Mesenchymal stem cell (in vitro differentiated cells and primary cell): Measurements from ENCODE around the gene AOPEP.
"Not testable (repeated sequence)": the region's sequence is repeated elsewhere in the genome, so short reads cannot be mapped to it uniquely, and the experiment has no call there.

Experiments
- DNase-seq: peaks from one replicate; pipeline ENCODE4 v3.0.0-alpha.2; 2013
- H2AFZ ChIP-seq: one replicate; pipeline ENCODE4 v1.6.1; 2013; ENCODE audit warnings: low read depth, mild to moderate bottlenecking, control low read depth, inconsistent platforms, low read length, moderate library complexity
- H2AK5ac ChIP-seq: 2 replicates; pipeline ENCODE4 v1.6.1; 2013; ENCODE audit warnings: low read length, moderate library complexity, mild to moderate bottlenecking, inconsistent platforms; ENCODE audit not compliant: severe bottlenecking
- H2BK120ac ChIP-seq: one replicate; pipeline ENCODE4 v1.6.1; 2013; ENCODE audit warnings: low read depth, mild to moderate bottlenecking, inconsistent platforms, low read length, moderate library complexity
- H2BK12ac ChIP-seq, 2 experiments: one replicate each; pipeline ENCODE4 v1.6.1; 2013; ENCODE audit warnings: inconsistent platforms in 2 of 2, low read length in 2 of 2, mild to moderate bottlenecking in 2 of 2, moderate library complexity in 2 of 2, control low read depth in 1 of 2
- H2BK15ac ChIP-seq: one replicate; pipeline ENCODE4 v1.6.1; 2013; ENCODE audit warnings: mild to moderate bottlenecking, low read depth, inconsistent platforms; ENCODE audit not compliant: poor library complexity, severe bottlenecking
- H2BK5ac ChIP-seq: 2 replicates; pipeline ENCODE4 v1.6.1; 2013; ENCODE audit warnings: low read depth, mild to moderate bottlenecking, low read length, control low read depth, inconsistent platforms; ENCODE audit not compliant: poor library complexity, severe bottlenecking
- H3K14ac ChIP-seq, 2 experiments: one replicate each; pipeline ENCODE4 v1.6.1; 2013; ENCODE audit warnings: inconsistent platforms in 2 of 2, low read length in 2 of 2, control low read depth in 1 of 2, mild to moderate bottlenecking in 1 of 2, moderate library complexity in 1 of 2
- H3K18ac ChIP-seq, 2 experiments: one replicate each; pipeline ENCODE4 v1.6.1; 2013; ENCODE audit warnings: inconsistent platforms in 2 of 2, low read length in 2 of 2, control low read depth in 1 of 2, low read depth in 1 of 2, mild to moderate bottlenecking in 1 of 2
- H3K23ac ChIP-seq, 2 experiments: one replicate each; pipeline ENCODE4 v1.6.1; 2013; ENCODE audit warnings: inconsistent platforms in 2 of 2, low read length in 2 of 2, mild to moderate bottlenecking in 2 of 2, moderate library complexity in 2 of 2, control low read depth in 1 of 2
- H3K27ac ChIP-seq: 2 replicates; pipeline ENCODE4 v1.5.1; 2013; ENCODE audit warnings: mild to moderate bottlenecking, moderate library complexity, low read length, control low read depth, inconsistent platforms; ENCODE audit not compliant: poor library complexity, severe bottlenecking
- H3K27me3 ChIP-seq, 2 experiments: 2 replicates each; pipeline versions ENCODE4 v1.6.1 to v1.7.0; 2013; ENCODE audit warnings: low read length in 2 of 2, mild to moderate bottlenecking in 2 of 2, moderate library complexity in 2 of 2, control low read depth in 1 of 2, inconsistent platforms in 1 of 2; ENCODE audit not compliant: control insufficient read depth in 1 of 2, insufficient read depth in 1 of 2
- H3K36me3 ChIP-seq, 2 experiments: 2 replicates each; pipeline versions ENCODE4 v1.6.1 to v1.7.0; 2013; ENCODE audit warnings: low read length in 2 of 2, control low read depth in 1 of 2, inconsistent platforms in 1 of 2, low read depth in 1 of 2, mild to moderate bottlenecking in 1 of 2; ENCODE audit not compliant: insufficient read depth in 2 of 2, control insufficient read depth in 1 of 2
- H3K4ac ChIP-seq, 2 experiments: one replicate each; pipeline ENCODE4 v1.6.1; 2013; ENCODE audit warnings: inconsistent platforms in 2 of 2, low read length in 2 of 2, mild to moderate bottlenecking in 2 of 2, moderate library complexity in 2 of 2, control low read depth in 1 of 2, low read depth in 1 of 2
- H3K4me1 ChIP-seq: 2 replicates; pipeline ENCODE4 v1.6.1; 2013; ENCODE audit warnings: low read depth, low read length, control low read depth; ENCODE audit not compliant: control insufficient read depth, insufficient read depth
- H3K4me2 ChIP-seq: 2 replicates; pipeline ENCODE4 v1.6.1; 2013; ENCODE audit warnings: low read length, mild to moderate bottlenecking, inconsistent platforms; ENCODE audit not compliant: poor library complexity, severe bottlenecking
- H3K4me3 ChIP-seq, 2 experiments: 2 replicates each; pipeline versions ENCODE4 v1.5.1 to v1.7.0; 2013; ENCODE audit warnings: low read length in 2 of 2, mild to moderate bottlenecking in 2 of 2, control low read depth in 1 of 2, low read depth in 1 of 2; ENCODE audit not compliant: insufficient read depth in 1 of 2
- H3K79me1 ChIP-seq: replicated peaks from 2 replicates; pipeline ENCODE4 v1.6.1; 2013; ENCODE audit warnings: mild to moderate bottlenecking, control low read depth, low read length, inconsistent platforms; ENCODE audit not compliant: poor library complexity, severe bottlenecking
- H3K9ac ChIP-seq: 2 replicates; pipeline ENCODE4 v1.7.0; 2013; ENCODE audit warnings: mild to moderate bottlenecking, low read length, moderate library complexity
- H3K9me3 ChIP-seq: 2 replicates; pipeline ENCODE4 v1.7.0; 2013; ENCODE audit warnings: mild to moderate bottlenecking, low read length; ENCODE audit not compliant: control insufficient read depth
- H4K8ac ChIP-seq: one replicate; pipeline ENCODE4 v1.6.1; 2013; ENCODE audit warnings: inconsistent platforms, mild to moderate bottlenecking, low read length, moderate library complexity
- H4K91ac ChIP-seq: one replicate; pipeline ENCODE4 v1.6.1; 2013; ENCODE audit warnings: mild to moderate bottlenecking, low read length, inconsistent platforms
- WGBS: methylation state at CpG from one replicate; pipeline ENCODE4 v1.1.7; 2013; ENCODE audit warnings: mixed read lengths; 5-methylcytosine and 5-hydroxymethylcytosine counted together

AOPEP gene

DNA sequence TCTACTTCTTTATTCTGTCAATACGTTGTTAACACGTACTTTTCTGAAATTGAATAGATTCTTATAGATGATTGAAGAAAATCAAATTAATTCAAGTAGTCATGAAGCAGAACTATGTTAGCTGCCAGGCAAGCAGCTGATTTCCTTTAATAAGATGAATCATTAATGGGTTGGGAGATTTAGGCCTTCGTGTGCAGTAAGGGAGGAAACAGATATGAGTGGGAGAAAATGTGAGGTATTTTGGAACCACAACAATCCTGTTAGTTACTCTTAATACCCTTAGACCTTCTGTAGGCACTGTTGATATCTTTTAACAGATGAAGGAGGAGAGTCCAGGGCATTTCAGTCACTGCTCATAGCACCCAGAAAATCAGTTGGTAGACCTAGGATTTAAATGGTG is 121.0 kb downstream of the AOPEP start:
- peaks cover 13% of the 10 kb centered on the region for H3K4me1 ChIP-seq
- no peaks in the 10 kb centered on the region for H3K27me3 ChIP-seq
- peak overlapping the region; percentile 4 for H2BK5ac ChIP-seq
- H3K79me1 ChIP-seq, result peaks cover 35% of the 10 kb centered on the region
- DNase-seq, result no peak
- 67% methylated on average over 3 of the region's 3 CpGs for WGBS
- no peak overlapping the region for H2BK120ac ChIP-seq
- H3K4me3 ChIP-seq, result no peak overlapping the region
- H4K8ac ChIP-seq, result no peak overlapping the region
- H2BK12ac ChIP-seq, result no peak overlapping the region
- H3K27ac ChIP-seq, result peak overlapping the region; percentile 96
- no peak overlapping the region for H2AFZ ChIP-seq
- no peak overlapping the region for H2BK15ac ChIP-seq
- peak overlapping the region; percentile 1 for H3K4me2 ChIP-seq
- peak overlapping the region; percentile 66 for H3K9ac ChIP-seq
- peak overlapping the region; percentile 57 for H2AK5ac ChIP-seq
- H3K14ac ChIP-seq, result no peak overlapping the region
- H3K18ac ChIP-seq, result no peak overlapping the region
- no peak overlapping the region for H3K4ac ChIP-seq
- H3K23ac ChIP-seq, result no peak overlapping the region
- no peak overlapping the region for H4K91ac ChIP-seq
- no peaks in the 10 kb centered on the region for H3K36me3 ChIP-seq
- H3K9me3 ChIP-seq, result no peaks in the 10 kb centered on the region

GRCh38 chr9:94848791-94849190 is 122.3 kb downstream of the AOPEP start:
- peak overlapping the region; percentile 64 for H3K27ac ChIP-seq
- not testable (repeated sequence) for H3K4me3 ChIP-seq, H2AFZ ChIP-seq, H3K9ac ChIP-seq, H3K36me3 ChIP-seq, H3K23ac ChIP-seq, DNase-seq, H3K18ac ChIP-seq, H2BK12ac ChIP-seq, H4K8ac ChIP-seq, H2AK5ac ChIP-seq, H3K14ac ChIP-seq, H3K4ac ChIP-seq, H2BK5ac ChIP-seq, H4K91ac ChIP-seq, H2BK120ac ChIP-seq, H3K4me2 ChIP-seq, H3K9me3 ChIP-seq, H3K27me3 ChIP-seq, H2BK15ac ChIP-seq
- WGBS, result 97% methylated on average over 10 of the region's 10 CpGs
- H3K79me1 ChIP-seq, result peaks cover 35% of the 10 kb centered on the region
- peaks cover 12% of the 10 kb centered on the region for H3K4me1 ChIP-seq

GRCh38 chr9:94850540-94851434 is 124.3 kb downstream of the AOPEP start:
- 92% methylated on average over 14 of the region's 14 CpGs for WGBS
- Histone ChIP-seq H3K79me1 (peaks cover 23% of the 10 kb centered on the region), H2AFZ (no peak overlapping the region), H3K36me3 (no peaks in the 10 kb centered on the region), H3K9ac (no peak overlapping the region), H2AK5ac (peak overlapping the region; percentile 36), H3K23ac (no peak overlapping the region), H3K9me3 (no peaks in the 10 kb centered on the region), H2BK120ac (no peak overlapping the region), H4K8ac (no peak overlapping the region), H2BK5ac (no peak overlapping the region), H3K4ac (no peak overlapping the region), H2BK15ac (no peak overlapping the region), H3K4me1 (peaks cover 12% of the 10 kb centered on the region), H3K18ac (no peak overlapping the region), H3K27ac (no peak overlapping the region), H3K4me3 (no peak overlapping the region), H4K91ac (no peak overlapping the region), H2BK12ac (peak overlapping the region in 1 of 2 experiments; percentile 24), H3K14ac (no peak overlapping the region), H3K4me2 (no peak overlapping the region), H3K27me3 (no peaks in the 10 kb centered on the region)
- DNase-seq, result no peak

GRCh38 chr9:94851467-94851866 is 125.0 kb downstream of the AOPEP start:
- H4K91ac ChIP-seq, result no peak overlapping the region

More at GRCh38 chr9:94851467-94851866, 125.0 kb downstream of the AOPEP start:
- H3K36me3 ChIP-seq, result no peaks in the 10 kb centered on the region
- no peak overlapping the region for H2BK5ac ChIP-seq
- H3K9me3 ChIP-seq, result no peaks in the 10 kb centered on the region
- no peak overlapping the region for H2AFZ ChIP-seq
- 98% methylated on average over 4 of the region's 4 CpGs for WGBS
- no peak overlapping the region for H3K4me2 ChIP-seq
- no peak overlapping the region for H2BK12ac ChIP-seq
- H3K18ac ChIP-seq, result no peak overlapping the region
- H3K14ac ChIP-seq, result no peak overlapping the region
- peaks cover 13% of the 10 kb centered on the region for H3K4me1 ChIP-seq
- H3K4ac ChIP-seq, result no peak overlapping the region
- no peak overlapping the region for H3K4me3 ChIP-seq
- no peak overlapping the region for H3K23ac ChIP-seq
- no peak overlapping the region for H2BK15ac ChIP-seq
- H2AK5ac ChIP-seq, result peak overlapping the region; percentile 33
- no peak overlapping the region for H3K27ac ChIP-seq
- no peak for DNase-seq
- H3K79me1 ChIP-seq, result peaks cover 19% of the 10 kb centered on the region
- no peak overlapping the region for H4K8ac ChIP-seq
- no peak overlapping the region for H2BK120ac ChIP-seq
- H3K27me3 ChIP-seq, result no peaks in the 10 kb centered on the region
- H3K9ac ChIP-seq, result no peak overlapping the region
